Measurements from ENCODE around the gene NOS1AP. TPM values are rescaled to one million over a fixed set of nuclear protein-coding genes. Genes with fewer than 3 reads are reported as not detected.

Gene NOS1AP
- total RNA-seq, 4 donors from 2014 or later, result 1.1 to 3.5 (median 2.6) TPM

GRCh38 chr1:162218546-162218945, 149.1 kb downstream of the NOS1AP start:
- WGBS, 2 donors, result 62 to 86% methylated on average over 5 of the region's 5 CpGs
- no peak overlapping the region for H3K4me3 ChIP-seq (ENCODE audit: low read depth, poor library complexity, severe bottlenecking)
- TF ChIP-seq CTCF (IDR thresholded peaks at IDR 0.05) (no peak), POLR2A (IDR thresholded peaks at IDR 0.05) (no peak)
- no peak for DNase-seq (ENCODE audit: low spot score in 2 of 2)
- intact Hi-C loops (cut with DNase I; ENCODE audit: low total_unique reads), result no loop called here

- H3K4me3 ChIP-seq (ENCODE audit: low read depth, poor library complexity, severe bottlenecking), result no peak overlapping the region
- DNase-seq (ENCODE audit: low spot score in 2 of 2), result no peak
- WGBS, 2 donors, result 79 to 89% methylated on average over 5 of the region's 5 CpGs
- TF ChIP-seq CTCF (IDR thresholded peaks at IDR 0.05) (no peak), POLR2A (IDR thresholded peaks at IDR 0.05) (no peak)
- intact Hi-C loops (cut with DNase I; ENCODE audit: low total_unique reads), result no loop called here
These were observed 149.5 kb downstream of the NOS1AP start for GRCh38 chr1:162218975-162219374.

DNA sequence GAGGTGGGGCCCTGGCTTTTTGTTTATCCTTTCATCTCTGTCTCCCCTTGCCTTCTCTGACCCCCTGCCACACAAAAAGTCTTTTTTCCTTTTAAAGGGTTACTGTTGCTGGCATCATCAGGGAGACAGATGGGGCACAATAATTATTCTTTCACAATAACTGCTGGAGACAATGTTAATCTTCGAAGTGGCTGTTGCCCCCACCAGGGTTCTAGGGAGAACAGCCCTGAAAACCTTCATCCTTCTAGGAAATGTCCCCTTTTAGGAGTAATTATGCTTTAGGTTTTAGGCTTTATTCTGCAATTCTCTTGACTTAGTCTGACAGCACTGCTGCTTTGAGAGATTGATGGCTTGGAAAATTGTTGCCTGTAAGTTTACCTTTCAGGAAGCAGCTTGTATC, 150.0 kb downstream of the NOS1AP start:
- TF ChIP-seq CTCF (IDR thresholded peaks at IDR 0.05) (no peak), POLR2A (IDR thresholded peaks at IDR 0.05) (no peak)
- 80 to 82% methylated on average over 1 of the region's 1 CpG for WGBS, 2 donors
- no peak for DNase-seq (ENCODE audit: low spot score in 2 of 2)
- intact Hi-C loops (cut with DNase I; ENCODE audit: low total_unique reads), result no loop called here
- no peak overlapping the region for H3K4me3 ChIP-seq (ENCODE audit: low read depth, poor library complexity, severe bottlenecking)

GRCh38 chr1:162220009-162220539, 150.6 kb downstream of the NOS1AP start:
- WGBS, 2 donors, result 88 to 91% methylated on average over 6 of the region's 6 CpGs
- intact Hi-C loops (cut with DNase I; ENCODE audit: low total_unique reads), result no loop called here
- DNase-seq (ENCODE audit: low spot score in 2 of 2), result no peak
- no peak overlapping the region for H3K4me3 ChIP-seq (ENCODE audit: low read depth, poor library complexity, severe bottlenecking)
- no peak for TF ChIP-seq POLR2A (IDR thresholded peaks at IDR 0.05)
- TF ChIP-seq CTCF (IDR thresholded peaks at IDR 0.05), result no peak

- no peak for DNase-seq (ENCODE audit: low spot score in 2 of 2)
- no peak overlapping the region for H3K4me3 ChIP-seq (ENCODE audit: low read depth, poor library complexity, severe bottlenecking)
- intact Hi-C loops (cut with DNase I; ENCODE audit: low total_unique reads), result no loop called here
- no peak for TF ChIP-seq CTCF (IDR thresholded peaks at IDR 0.05)
- no peak for TF ChIP-seq POLR2A (IDR thresholded peaks at IDR 0.05)
- WGBS, 2 donors, result 64 to 66% methylated on average over 5 of the region's 5 CpGs
These were observed 152.5 kb downstream of the NOS1AP start for GRCh38 chr1:162222014-162222413.

DNA sequence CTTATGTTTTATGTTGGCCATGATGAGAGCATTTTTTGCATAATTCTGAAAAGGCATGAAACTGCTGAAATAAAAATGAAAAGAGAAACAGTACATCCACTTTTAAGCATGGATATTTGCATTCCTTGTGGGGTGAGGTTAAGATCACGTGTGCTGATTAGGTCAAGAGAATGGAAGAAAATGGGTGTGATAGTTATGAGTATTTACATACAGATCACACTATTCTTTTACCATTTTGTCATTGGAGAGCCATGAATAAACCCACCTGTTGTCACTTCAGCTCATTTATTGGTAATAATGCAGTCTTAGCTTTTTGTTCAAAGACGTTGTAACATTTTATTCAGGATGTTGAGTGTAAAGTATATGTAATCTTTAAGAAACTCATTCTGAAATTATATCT, 153.2 kb downstream of the NOS1AP start:
- TF ChIP-seq CTCF (IDR thresholded peaks at IDR 0.05), result no peak
- no peak for TF ChIP-seq POLR2A (IDR thresholded peaks at IDR 0.05)
- H3K4me3 ChIP-seq (ENCODE audit: low read depth, poor library complexity, severe bottlenecking), result no peak overlapping the region
- 75 to 77% methylated on average over 2 of the region's 2 CpGs for WGBS, 2 donors
- no peak for DNase-seq (ENCODE audit: low spot score in 2 of 2)
- intact Hi-C loops (cut with DNase I; ENCODE audit: low total_unique reads), result no loop called here

Measured in lower leg skin (tissue), 4 donors.